Gastrocnemius medialis (tissue), 4 donors: ENCODE data around the gene TEX51.

Source experiments
- CTCF ChIP-seq, 5 experiments: fragments of 450-650 bp in 3 of 5; fragments of 200-600 bp in 2 of 5; sonication (generic) in 2 of 5; IDR thresholded peaks in 4 of 5; conservative IDR thresholded peaks in 1 of 5; 1 replicate in 4 of 5; 2 replicates in 1 of 5; pipeline ENCODE4 v1.5.1; 2016 to 2019; ENCODE audit warnings: antibody characterized with exemption in 5 of 5, mild to moderate bottlenecking in 3 of 5, moderate library complexity in 3 of 5
- POLR2A ChIP-seq, 2 donors: fragments of 450-650 bp; IDR thresholded peaks; one replicate each; pipeline ENCODE4 v1.6.1; 2017; ENCODE audit warnings: antibody characterized with exemption in 2 of 2, mild to moderate bottlenecking in 2 of 2, moderate library complexity in 2 of 2

DNA sequence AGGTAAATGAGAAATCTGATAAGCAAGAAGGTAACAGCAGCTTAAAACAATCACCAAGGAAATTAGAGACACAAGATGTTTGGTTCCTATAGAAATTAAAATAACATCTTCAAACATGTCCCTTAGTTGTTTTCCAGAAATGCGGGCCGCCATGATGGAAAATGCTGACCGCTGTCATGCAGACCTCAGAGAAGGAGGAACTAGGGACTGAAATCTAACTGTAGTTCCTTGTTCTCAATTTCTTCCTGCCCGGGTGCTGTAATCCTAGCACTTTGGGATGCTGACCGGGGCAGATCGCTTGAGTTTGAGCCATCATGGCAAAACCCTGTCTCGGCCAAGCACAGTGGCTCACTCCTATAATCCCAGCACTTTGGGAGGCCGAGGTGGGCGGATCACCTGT is 51.1 kb downstream of the TEX51 start:
- no peak for TF ChIP-seq CTCF (IDR thresholded peaks at IDR 0.05 in 4 of 5, conservative IDR thresholded peaks at IDR 0.05 in 1 of 5)
- no peak for TF ChIP-seq POLR2A (IDR thresholded peaks at IDR 0.05)
